ENCODE measurements around the gene HRG. TPM values are rescaled to one million over a fixed set of nuclear protein-coding genes. Genes with fewer than 3 reads are reported as not detected.

HRG gene
- total RNA-seq, 1 experiment from 2014 or later, result not detected

GRCh38 chr3:186722457-186722856 lies 56.6 kb downstream of the HRG start:
- no peak overlapping the region for H2BK5ac ChIP-seq (ENCODE audit: insufficient read length, low read length)
- peak overlapping the region; percentile 49 for H4K5ac ChIP-seq (ENCODE audit: insufficient read length, low read depth, low read length)
- H3K4ac ChIP-seq (ENCODE audit: low read depth, low read length), result no peak overlapping the region
- no peak overlapping the region for H3K27ac Mint-ChIP-seq
- H3K79me2 ChIP-seq (ENCODE audit: insufficient read depth, low read length), result no peaks in the 10 kb centered on the region
- H2BK12ac ChIP-seq (ENCODE audit: insufficient read length, low read depth, low read length), result no peak overlapping the region
- no peaks in the 10 kb centered on the region for H3K9me3 Mint-ChIP-seq
- no CpG with 5 or more reads among the region's 7 CpGs for WGBS (ENCODE audit: extremely low coverage, insufficient read length, low lambda C conversion rate)
- no peak overlapping the region for H3K56ac ChIP-seq (ENCODE audit: insufficient read length, low read depth, low read length)
- H3K27me3 ChIP-seq (ENCODE audit: insufficient read depth, low read length), result no peaks in the 10 kb centered on the region
- no peak overlapping the region for H3K14ac ChIP-seq (ENCODE audit: insufficient read depth, low read length)
- H3K23ac ChIP-seq (ENCODE audit: insufficient read length, low read depth, low read length), result no peak overlapping the region
- TF ChIP-seq CTCF (conservative IDR thresholded peaks at IDR 0.05), result peak; percentile 52; the same call in 2 of the 3 replicates
- H3K79me1 ChIP-seq (ENCODE audit: insufficient read depth, low read depth, low read length, poor library complexity, severe bottlenecking), result no peaks in the 10 kb centered on the region
- no peak overlapping the region for H3K27ac ChIP-seq (ENCODE audit: insufficient read length, low read depth, low read length)
- peaks cover 5 to 9% of the 10 kb centered on the region in 2 experiments for H3K4me1 Mint-ChIP-seq
- no peaks in the 10 kb centered on the region for H3K4me1 ChIP-seq (ENCODE audit: insufficient read depth, low read length)
- no peak overlapping the region for H4K91ac ChIP-seq (ENCODE audit: insufficient read length, low read depth, low read length)
- H3K27me3 Mint-ChIP-seq (ENCODE audit: low read depth), result no peaks in the 10 kb centered on the region
- no peak overlapping the region for H2BK20ac ChIP-seq (ENCODE audit: low read depth, low read length, poor library complexity, severe bottlenecking)
- H2AFZ ChIP-seq (ENCODE audit: low read length), result no peak overlapping the region
- no peak overlapping the region for H2BK15ac ChIP-seq (ENCODE audit: low read depth, low read length)
- DNase-seq, result peak; percentile 65
- H3K23me2 ChIP-seq (ENCODE audit: insufficient read length, low read depth, low read length, poor library complexity, severe bottlenecking), result no peaks in the 10 kb centered on the region
- no peak overlapping the region for H4K8ac ChIP-seq (replicated peaks; ENCODE audit: insufficient read length, low read depth, low read length)
- H3K18ac ChIP-seq (ENCODE audit: insufficient read length, low read depth, low read length), result no peak overlapping the region
- no peaks in the 10 kb centered on the region for H3K36me3 Mint-ChIP-seq (ENCODE audit: insufficient read depth in 1 of 3, low read depth in 3 of 3)
- H3K9me3 ChIP-seq (ENCODE audit: control insufficient read depth, low read depth, low read length), result no peaks in the 10 kb centered on the region
- H3K4me3 Mint-ChIP-seq, result no peak overlapping the region; a peak in 1 of 5 replicates
- no peak overlapping the region for H3K9ac ChIP-seq (ENCODE audit: extremely low read depth, insufficient read length, low read length)
- no peaks in the 10 kb centered on the region for H4K20me1 ChIP-seq (ENCODE audit: control insufficient read depth, insufficient read depth, insufficient read length)
- no peak overlapping the region for H2BK120ac ChIP-seq (ENCODE audit: low read depth, low read length, poor library complexity, severe bottlenecking)
- no peak overlapping the region for H2AK5ac ChIP-seq (ENCODE audit: insufficient read length, low read length)
- no peak overlapping the region for H3K4me2 ChIP-seq (ENCODE audit: insufficient read depth, insufficient read length, low read length)
- no peak overlapping the region for H3T11ph ChIP-seq (ENCODE audit: low read length)

Measured in H9 (cell line).